ENCODE results near the gene AUNIP.
A peak's percentile ranks its signal among the peaks of the same experiment; 100 is the strongest.

AUNIP gene

DNA sequence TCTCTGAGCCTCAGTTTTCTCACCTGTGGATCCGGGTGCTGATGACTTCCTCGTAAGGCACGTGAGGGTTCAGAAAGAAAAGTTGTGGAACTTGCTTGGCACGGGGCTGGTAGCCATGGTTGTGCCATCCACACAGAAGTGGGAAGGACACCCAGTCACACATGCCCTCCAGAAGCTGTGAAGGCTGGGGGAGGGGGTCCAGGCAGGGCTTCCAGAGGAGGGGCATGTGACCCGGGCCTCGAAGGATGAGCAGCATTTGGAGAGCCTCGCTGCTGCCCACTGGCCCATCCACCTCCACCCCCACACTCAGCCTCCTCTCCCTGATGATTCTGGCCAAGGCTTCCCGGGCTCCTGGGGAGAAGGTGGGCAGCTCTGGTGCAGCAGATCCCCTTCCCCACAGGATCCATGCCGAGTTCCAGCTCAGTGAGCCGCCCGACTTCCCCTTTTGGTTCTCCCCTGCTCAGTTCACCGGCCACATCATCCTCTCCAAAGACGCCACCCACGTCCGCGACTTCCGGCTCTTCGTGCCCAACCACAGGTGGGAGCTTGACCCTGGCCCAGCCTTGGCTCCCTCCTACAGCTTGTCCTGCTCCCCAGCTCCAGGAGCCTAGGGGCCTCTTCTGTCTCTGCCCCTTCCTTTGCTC is 49.9 kb downstream of the AUNIP start:
- DNase-seq (ENCODE audit: low read depth): no peak

DNA sequence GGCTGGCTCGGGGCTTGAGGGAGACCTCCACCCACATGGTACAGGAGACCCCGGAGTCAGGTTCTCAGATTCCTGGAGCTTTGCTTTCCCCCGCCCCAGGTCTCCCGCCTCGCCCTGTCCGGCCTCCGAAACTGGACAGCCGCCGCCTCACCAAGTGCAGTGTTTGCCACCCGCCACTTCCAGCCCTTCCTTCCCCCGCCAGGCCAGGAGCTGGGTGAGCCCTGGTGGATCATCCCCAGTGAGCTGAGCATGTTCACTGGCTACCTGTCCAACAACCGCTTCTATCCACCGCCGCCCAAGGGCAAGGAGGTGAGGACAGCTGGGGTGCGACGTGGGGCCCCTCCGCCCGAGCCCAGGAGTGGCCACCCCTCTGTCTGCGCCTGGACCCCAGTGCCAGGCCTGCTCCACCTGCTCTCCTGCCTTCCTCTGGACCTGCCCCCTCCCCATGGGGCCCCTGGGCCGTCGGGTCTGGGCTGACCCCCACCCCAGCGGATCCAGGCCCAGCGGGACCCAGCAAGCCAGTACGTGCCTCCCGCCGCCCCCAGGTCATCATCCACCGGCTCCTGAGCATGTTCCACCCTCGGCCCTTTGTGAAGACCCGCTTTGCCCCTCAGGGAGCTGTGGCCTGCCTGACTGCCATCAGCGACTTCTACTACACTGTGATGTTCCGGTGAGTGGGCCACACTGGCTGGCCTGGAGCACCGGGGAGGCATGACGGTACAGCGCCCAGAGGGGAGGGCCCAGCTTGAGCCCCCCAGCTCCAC is 50.6 kb downstream of the AUNIP start:
- DNase-seq (ENCODE audit: low read depth): no peak

DNA sequence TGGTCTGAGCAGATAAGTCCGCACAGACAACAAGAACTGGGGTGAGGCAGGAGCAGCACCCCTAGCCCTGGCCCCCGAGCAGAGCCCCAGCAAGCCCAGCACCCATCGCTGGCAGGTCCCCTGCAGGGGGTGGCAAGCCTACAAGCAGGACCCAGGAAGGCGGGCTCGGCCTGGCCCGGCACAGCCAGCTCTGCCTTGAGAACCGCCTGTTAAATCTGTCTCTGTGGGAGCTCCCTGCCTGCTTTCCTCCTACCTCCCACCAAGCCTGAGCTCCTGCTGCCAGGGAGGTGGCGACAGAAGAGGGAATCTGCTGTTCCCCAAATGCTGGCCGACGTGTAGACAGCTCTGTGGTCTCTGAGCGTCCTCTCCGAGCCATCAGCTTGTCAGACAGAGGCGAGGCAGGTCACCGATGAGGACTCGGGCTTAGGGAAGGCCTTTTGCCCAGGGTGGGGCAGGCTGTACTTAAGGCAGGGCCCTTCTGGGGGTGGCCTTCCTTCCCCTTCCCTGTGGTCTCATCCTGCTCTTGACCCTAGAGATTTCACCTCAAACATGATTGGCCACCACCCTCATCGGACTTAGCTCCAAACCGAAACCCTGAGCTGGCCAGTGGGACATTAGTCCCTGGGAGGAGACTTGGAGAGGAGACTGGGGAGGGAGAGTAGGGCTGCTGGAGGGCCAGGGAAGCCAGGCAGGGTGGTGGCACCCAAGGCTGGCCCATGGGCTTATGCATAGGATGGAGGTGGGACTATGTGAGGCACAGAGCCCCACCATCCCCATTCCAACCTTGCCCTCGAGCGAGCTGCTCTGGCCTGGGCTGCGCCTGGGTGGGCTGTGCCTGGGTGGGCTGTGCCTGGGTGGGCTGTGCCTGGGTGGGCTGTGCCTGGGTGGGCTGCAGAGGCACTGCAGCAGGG is 51.5 kb downstream of the AUNIP start:
- no peak for DNase-seq (ENCODE audit: low read depth)

DNA sequence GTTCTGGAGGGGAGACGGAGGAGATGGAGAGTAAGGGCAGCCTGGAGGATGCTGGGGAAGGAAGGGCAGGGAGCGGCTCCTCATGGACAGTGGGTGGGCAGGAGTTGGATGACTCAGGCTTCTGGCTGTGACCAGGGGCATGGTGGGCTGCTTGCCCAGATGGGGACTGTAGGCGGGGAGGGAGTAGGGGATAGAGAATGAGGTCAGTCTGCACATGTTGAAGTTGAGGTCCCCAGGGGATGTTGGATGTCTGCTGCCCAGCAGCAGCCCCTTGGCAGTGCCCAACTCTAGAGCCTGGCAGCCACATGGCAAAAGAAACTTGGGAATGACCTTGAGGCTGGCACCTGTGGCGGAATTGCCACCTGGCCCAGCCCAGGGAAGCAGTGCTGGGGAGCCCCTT is 52.8 kb downstream of the AUNIP start:
- no peak for DNase-seq (ENCODE audit: low read depth)

DNA sequence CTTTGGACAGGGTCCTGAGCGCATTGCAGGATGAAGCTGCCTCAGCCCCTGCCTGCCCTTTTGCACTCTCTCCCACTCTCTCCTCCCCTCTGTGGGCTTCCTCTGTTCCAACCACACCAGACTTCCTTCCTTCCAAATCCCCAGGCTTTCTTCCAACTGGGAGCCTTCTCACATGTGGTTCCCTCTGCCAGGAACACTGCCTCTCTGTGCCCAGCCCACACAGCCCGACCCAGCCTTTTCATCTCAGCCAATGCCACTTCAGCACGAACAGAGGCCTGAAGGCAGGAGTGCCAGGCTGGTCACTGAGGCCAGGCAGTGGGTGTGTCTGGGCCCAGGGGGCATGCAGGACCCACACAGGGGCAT is 53.4 kb downstream of the AUNIP start:
- DNase-seq (ENCODE audit: low read depth): no peak

DNA sequence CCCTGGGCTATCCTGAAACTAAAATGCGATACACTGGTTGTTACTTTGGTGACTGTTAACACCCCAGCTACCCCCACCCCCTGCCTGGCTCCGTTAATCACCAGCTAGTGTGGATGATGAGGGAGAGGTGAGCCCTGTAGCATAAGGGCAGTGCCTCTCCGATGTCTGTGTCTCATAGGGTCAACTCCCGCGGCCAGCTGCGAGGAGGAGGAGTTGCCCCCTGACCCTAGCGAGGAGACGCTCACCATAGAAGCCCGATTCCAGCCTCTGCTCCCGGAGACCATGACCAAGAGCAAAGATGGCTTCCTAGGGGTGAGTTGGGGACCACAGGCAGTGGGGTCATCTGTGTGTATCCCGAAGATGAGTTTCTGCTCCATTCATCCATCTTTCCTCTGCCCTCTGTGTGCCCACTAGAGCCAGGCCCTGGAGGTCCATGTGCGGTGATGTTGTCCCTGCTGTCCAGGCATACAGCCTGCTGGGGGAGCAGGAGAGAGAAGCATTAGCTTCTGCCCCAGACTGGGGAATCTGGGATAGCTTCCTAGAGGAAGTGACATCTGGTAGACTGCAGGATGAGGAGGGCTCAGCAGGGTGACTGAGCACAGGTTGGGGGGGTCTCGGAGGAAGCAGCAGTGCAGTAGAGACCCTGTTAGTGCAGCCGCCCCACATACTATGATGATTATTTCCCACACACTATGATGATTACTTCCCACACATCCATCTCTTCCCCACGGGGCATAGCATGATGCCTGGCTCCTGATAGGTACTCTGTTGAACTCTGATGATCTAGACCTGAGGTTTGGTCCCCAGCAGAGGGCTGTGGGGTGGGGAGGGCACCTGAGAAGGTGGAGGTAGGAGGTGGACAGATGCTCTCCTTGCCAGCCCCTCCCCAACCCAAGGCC is 54.0 kb downstream of the AUNIP start:
- no peak for DNase-seq (ENCODE audit: low read depth)

DNA sequence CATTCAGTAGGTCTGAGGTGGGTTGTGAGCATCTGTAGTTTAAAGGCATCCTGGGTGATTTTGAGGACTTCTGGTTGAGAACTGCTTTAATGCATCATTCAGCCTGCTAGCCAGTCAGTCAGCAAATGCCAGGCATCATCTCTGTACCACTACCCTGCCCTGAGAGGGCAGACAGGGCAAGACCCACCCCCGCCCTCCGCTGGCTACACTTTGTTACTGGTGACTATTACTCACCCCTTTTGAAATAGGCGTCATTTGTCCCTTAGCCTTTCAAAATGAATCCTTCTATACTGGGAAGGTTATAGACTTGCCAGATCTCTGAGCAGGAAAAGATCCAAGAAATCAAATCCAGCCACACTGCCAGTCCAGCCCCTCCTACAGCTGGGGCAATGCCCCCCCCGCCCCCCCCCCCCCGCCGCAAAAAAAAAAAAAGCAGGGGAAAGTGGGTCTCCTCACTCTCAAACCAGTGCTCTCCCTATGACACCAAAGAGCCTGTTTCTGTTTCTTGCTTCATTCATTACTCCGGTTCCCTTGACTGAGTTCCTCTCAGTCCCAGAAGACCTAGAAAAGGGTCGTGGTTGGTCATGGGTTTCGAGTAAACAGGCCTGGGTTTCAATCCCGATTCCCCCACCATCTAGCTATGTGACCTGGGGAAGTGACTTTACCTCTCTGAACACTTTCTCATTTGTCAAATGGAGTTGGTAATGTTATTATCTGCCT is 54.9 kb downstream of the AUNIP start:
- DNase-seq (ENCODE audit: low read depth): no peak

DNA sequence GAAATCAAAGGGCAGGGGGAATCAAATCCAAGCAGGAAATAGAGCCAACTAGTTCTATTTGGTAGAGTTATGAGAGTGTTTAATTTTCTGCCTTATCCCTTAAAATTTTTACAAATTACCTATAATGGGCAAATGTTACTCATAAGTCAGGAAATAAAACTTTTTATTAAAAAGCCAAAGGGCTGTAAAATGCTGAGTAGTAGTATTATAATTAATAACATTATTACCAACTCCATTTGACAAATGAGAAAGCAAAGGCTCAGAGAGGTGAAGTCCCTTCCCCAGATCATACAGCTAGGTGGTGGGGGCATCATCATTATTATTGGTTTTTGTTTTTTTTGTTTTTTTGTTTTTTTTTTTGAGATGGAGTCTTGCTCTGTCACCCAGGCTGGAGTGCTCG is 55.9 kb downstream of the AUNIP start:
- no peak for DNase-seq (ENCODE audit: low read depth)

DNA sequence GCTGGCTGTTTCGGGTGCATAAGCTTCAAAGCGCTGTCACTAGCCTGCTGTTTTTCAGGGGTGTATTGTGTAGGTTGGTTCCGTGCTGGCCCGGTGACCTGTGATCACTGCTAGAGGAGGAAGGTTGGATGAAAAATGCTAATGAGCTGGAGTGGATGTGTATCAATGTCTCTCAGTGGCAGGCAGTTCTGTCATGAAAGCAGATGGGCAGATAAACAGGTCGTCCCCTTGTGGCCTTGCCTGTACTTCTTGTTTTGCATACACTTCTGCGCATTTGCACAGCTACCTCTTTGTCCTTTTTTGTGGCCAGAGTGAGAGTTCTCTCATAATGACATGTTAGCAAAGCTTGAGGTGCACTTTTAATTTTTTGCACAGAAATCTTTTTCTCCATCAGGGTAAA is 56.3 kb downstream of the AUNIP start:
- DNase-seq (ENCODE audit: low read depth): no peak

DNA sequence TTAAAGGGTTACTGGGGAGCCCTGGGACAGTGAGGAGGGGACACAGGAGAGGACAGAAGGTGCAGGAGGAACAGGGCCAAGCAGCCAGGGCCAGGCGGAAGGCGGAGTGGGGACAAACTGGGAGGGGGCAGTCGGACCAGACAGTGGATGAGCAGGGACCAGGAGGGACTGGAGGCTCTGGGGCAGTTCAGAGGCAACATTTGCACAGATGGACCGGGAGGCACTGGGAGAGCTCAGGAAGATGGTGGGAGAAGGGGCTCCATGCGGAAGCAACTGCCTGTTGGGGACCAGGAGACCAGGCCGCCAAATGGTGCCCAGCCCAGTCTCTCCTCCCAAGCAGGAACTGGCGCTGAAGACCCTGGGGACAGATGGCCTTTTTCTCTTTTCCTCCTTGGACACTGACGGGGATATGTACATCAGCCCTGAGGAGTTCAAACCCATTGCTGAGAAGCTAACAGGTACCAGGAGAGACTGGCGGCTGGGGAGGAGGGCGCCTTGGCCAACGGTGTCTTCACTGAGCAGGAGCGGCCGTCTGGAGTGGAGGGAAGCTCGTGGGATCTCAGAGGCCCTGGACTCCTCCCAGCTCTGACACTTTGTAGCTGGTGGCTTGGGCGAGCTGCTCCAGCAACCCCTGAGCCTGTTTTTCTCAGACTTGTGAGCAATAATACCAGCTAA is 58.4 kb downstream of the AUNIP start:
- DNase-seq (ENCODE audit: low read depth): no peak

DNA sequence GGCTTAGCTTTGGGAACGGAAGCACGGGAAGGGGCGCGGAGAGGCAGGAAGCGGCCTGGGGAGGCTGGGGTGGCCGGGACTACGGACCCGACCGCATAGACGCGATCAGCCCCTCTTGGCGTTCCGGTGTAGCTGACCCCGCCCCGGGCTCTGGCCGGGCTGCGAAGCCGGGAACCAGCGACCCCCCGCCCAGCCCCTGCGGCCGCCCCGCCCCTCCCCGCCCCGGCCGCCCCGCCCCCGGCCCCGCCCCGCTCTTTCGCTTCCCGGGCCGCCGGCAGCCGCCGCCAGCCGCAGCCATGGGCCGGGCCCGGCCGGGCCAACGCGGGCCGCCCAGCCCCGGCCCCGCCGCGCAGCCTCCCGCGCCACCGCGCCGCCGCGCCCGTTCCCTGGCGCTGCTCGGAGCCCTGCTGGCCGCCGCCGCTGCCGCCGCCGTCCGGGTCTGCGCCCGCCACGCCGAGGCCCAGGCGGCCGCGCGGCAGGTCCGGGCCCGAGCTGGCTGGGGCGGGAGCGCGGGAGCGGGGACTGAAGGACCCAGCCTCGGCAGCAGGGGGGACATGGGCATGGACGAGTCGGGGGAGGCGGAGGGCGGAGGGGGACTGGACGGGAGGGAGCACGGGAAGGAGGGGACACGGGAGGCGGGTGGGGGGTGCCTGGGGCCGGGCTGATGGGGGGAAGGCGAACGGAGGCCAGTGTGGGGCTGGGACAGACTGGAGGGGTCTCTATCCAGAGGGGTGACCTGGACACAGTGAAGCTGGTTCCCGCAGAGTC is 59.1 kb downstream of the AUNIP start, which contains the start of gene SELENON:
Gene SELENON, plus strand, starts transcription at position 259 of the 768 bp plus-strand sequence. Its CDS starts 38 bp downstream, at position 297.
- DNase-seq (ENCODE audit: low read depth): no peak

DNA sequence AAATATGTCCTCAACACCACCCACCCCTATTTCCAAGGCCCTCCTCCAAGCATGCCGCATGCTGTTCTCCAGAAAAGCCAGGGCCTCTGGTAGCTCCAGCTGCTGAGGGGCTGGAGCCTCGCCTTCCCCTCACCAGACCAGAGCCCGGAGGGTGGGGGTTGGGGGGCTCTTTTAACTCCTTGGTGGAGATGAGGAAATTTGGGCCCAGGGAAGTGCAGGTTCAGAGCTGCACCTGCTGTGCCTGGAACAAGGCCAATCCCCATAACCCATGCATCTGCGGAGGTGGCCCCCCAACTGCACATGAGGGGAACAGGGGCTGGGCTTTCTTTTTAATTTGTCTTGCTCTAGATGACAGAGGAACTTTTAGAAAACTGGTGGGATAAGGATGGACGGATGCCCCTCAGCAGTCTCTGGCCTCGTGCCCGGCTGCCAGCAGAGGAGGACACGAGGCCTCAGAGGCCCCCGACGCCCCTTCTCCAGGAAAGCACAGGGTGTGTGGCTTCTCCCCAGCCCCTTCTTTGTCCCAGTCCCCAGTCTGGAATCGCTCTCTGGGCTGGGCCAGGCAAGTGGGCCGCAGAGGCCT is 59.8 kb downstream of the AUNIP start:
- no peak for DNase-seq (ENCODE audit: low read depth)

DNA sequence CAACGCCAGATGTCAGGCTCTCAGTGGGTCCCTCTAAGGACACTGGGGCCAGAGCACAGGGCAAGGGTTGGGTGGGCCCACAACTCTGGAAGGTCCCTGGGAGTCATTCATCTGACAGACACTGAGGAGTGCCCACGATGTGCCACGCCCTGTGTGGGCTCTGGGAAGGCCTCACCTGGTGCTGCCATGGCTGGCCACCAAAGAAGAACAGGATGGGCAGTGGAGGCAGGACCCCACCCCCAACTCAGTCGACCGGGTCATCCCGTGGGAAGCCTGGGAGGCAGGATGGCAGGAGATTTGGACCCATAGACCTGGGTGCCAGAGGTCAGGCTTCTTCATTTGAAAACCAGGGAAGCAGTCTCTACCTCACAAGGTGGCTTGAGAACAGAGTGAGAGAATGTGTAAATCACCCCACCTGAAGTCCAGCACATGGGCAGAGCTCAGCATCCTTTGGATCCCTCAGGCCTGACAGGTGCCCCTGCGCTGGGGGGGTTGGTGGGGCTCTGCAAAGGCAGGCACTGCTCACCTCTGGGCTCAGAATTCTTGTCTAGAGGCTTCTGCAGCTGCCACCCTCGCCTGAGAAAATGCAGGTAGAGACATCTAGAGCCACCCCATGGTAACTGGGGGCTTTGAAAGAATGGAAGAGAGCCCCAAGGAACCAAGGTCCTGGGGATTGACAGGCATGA is 60.4 kb downstream of the AUNIP start:
- DNase-seq (ENCODE audit: low read depth): no peak

DNA sequence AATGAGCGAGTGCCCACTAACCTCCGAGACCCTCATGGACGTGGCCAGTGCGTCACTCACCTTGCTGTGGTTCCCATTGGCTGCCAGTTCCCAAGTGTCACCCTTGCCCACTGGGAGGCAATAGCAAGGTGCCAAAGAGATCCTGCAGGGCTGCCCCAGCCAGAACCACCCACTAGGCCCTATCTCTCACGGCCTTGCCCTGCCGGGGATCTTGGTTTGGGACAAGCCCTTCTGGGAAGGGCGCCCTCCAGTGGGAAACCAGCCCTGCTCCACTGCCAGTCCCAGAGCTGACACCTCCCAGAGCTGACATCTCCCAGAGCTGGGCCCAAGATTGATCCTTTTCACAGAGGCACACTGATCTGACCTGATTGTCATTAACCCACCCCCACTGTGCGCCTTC is 61.3 kb downstream of the AUNIP start:
- no peak for DNase-seq (ENCODE audit: low read depth)

DNA sequence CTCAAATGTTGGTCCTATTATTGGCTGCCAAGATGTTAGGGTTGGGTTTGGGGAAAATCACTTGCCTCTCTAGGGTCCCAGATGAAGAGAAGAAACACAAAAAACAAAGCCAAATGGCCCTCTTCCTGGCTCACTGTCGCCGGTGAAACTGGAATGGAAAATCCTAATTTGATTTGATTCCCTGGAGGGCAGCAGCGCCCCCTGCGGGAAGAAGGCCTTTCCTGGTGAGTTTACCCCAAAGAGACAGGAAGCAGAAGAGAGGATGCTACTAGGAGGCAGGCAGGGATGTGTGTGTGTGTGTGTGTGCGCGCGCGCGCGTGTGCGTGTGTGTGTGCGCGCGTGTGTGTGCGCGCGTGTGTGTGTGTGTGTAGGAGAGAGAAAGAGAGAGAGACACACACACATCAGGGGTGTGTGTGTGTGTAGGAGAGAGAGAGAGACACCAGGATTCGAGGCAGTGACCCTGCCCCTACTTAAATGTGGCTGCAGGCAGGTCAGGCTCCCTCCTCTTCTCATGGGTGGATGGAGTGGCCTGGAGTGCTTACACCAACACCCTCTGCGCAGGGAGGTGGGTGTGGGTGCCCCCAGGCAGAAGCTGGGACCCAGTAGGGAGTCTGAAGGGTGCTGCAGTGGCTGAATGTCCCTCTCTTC is 62.3 kb downstream of the AUNIP start:
- peak; percentile 82 for DNase-seq (ENCODE audit: low read depth)

DNA sequence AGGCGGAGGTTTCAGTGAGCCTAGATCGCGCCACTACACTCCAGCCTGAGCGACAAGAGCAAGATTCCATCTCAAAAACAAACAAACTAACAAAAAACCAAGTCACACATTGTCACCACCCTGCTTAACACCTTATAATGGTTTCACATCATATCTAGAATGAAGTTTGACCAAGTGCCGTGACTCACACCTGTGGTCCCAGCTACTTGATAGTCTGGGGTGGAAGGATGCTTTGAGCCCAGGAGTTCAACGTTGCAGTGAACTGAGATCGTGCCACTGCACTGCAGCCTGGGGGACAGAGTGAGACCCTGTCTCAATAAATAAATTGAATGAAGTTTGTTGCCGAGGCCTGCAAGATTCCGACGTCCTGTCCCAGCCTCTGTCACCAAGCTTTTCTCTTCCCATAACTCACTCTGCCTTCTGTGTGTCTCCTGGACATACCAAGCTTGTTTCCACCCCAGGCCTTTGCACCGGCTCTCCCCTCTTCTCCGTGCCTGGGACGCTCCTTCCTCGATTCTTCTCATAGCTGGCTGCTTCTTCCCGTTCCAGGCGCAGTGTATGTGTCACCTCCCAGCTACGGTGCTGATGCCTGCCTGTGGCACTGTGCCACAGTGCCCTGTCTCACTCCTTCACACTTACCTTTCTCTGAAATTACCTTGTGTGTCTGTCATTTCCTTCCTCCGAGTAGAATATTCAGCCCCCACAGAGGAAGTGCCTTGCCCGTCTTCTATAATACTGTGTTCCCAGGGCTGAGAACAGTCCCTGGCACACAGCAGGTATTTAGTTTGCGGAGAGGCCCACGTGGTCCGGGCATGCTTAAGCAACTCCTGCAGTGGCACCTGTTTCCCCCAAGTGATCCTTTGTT is 63.1 kb downstream of the AUNIP start:
- DNase-seq (ENCODE audit: low read depth): no peak

DNA sequence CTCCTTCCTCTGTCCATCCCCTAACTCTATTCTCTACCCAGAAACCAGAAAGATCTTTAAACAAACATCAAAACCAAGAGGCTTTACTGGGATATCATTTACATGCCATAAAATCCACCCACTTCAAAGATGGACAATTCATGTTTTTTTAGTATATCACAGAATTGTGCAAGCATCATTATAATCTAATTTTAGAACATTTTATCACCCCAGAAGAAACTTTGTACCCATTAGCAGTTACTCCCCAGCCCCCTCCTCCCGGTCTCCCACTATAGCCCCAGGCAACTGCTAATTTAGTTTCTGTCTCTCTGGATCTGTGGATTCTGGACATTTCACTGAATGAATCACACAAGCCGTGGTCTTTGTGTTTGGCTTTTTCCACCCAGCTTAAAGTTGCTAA is 64.0 kb downstream of the AUNIP start:
- no peak for DNase-seq (ENCODE audit: low read depth)
